Left kidney (tissue), 8 donors: ENCODE results near the gene ABCG4. TPM values are rescaled to one million over a fixed set of nuclear protein-coding genes. Genes with fewer than 3 reads are reported as not detected.
"Not testable (repeated sequence)": the region's sequence is repeated elsewhere in the genome, so short reads cannot be mapped to it uniquely, and the experiment has no call there.

Source experiments
- DNase-seq: peaks from one replicate; pipeline ENCODE4 v3.0.0-alpha.2; 2013
- long read RNA-seq, 8 donors: transcript quantifications; one replicate each; lab custom pipeline, GENCODE V29; 2026
- polyA plus RNA-seq: library from polyadenylated mRNA; unstranded; fragments of 120-200 nt; gene quantifications from one replicate; pipeline ENCODE4 v1.2.1, GENCODE V29; 2013; ENCODE audit not compliant: insufficient read length

Gene ABCG4
- polyA plus RNA-seq: 1.0 TPM
- long read RNA-seq, donor 1: 0 reads
- long read RNA-seq, donor 2: 0 reads
- long read RNA-seq, donor 3: 0 reads
- long read RNA-seq, donor 4: 0 reads
- long read RNA-seq, donor 5: 0 reads
- long read RNA-seq, donor 6: 0 reads
- long read RNA-seq, donor 7: 0 reads
- long read RNA-seq, donor 8: 0 reads

GRCh38 chr11:119149018-119149785 lies at the start of gene ABCG4:
Gene ABCG4, plus strand, starts transcription at chr11:119149052. Its CDS starts 914 bp downstream, at chr11:119149966.
- DNase-seq: no peak

GRCh38 chr11:119099711-119100110 lies 49.1 kb upstream of the ABCG4 start:
- DNase-seq: no peak

- no peak for DNase-seq
Observed at GRCh38 chr11:119100246-119100970, 48.4 kb upstream of the ABCG4 start.

- no peak for DNase-seq
Observed at GRCh38 chr11:119100994-119101758, 47.7 kb upstream of the ABCG4 start.

GRCh38 chr11:119101759-119102423 lies 47.0 kb upstream of the ABCG4 start, which contains the start of gene DPAGT1:
Gene DPAGT1, minus strand, starts transcription at chr11:119101853. Its CDS starts 198 bp downstream, at chr11:119101655.
- peak; percentile 94 for DNase-seq

GRCh38 chr11:119103161-119103664 lies 45.6 kb upstream of the ABCG4 start:
- DNase-seq: not testable (repeated sequence)

- DNase-seq: no peak
Observed at GRCh38 chr11:119103793-119104192, 45.1 kb upstream of the ABCG4 start.

GRCh38 chr11:119106564-119107537 lies 42.0 kb upstream of the ABCG4 start, which contains the start of gene C2CD2L:
Gene C2CD2L, plus strand, starts transcription at chr11:119107344. Its CDS starts 398 bp downstream, at chr11:119107742.
- peak; percentile 87 for DNase-seq

- no peak for DNase-seq
Observed at GRCh38 chr11:119107538-119108145, 41.2 kb upstream of the ABCG4 start.

GRCh38 chr11:119108146-119108856 lies 40.6 kb upstream of the ABCG4 start:
- DNase-seq: no peak

- DNase-seq: no peak
Observed at GRCh38 chr11:119108857-119109221, 40.0 kb upstream of the ABCG4 start.

GRCh38 chr11:119109843-119110242 lies 39.0 kb upstream of the ABCG4 start:
- no peak for DNase-seq

GRCh38 chr11:119110439-119110838 lies 38.4 kb upstream of the ABCG4 start:
- DNase-seq: no peak

- no peak for DNase-seq
Observed at GRCh38 chr11:119111361-119111925, 37.4 kb upstream of the ABCG4 start.

GRCh38 chr11:119112314-119113020 lies 36.4 kb upstream of the ABCG4 start:
- no peak for DNase-seq

- no peak for DNase-seq
Observed at GRCh38 chr11:119113716-119114115, 35.1 kb upstream of the ABCG4 start.

- DNase-seq: no peak
Observed at GRCh38 chr11:119114351-119114750, 34.5 kb upstream of the ABCG4 start.
